Measurements from ENCODE around the gene CST2.
"Not testable (repeated sequence)": the region's sequence is repeated elsewhere in the genome, so short reads cannot be mapped to it uniquely, and the experiment has no call there.

Gene CST2

GRCh38 chr20:23826541-23827021 is at the start of gene CST2:
TSS of gene CST2 (minus strand) at chr20:23826729. CDS start at chr20:23826660, 69 bp downstream.
- no peak for DNase-seq (ENCODE audit: low read depth)

GRCh38 chr20:23875606-23876237 is 49.2 kb upstream of the CST2 start:
- DNase-seq (ENCODE audit: low read depth), result no peak

- no peak for DNase-seq (ENCODE audit: low read depth)
Measured at GRCh38 chr20:23874747-23875146, 48.2 kb upstream of the CST2 start.

- no peak for DNase-seq (ENCODE audit: low read depth)
Measured at GRCh38 chr20:23873370-23874015, 47.0 kb upstream of the CST2 start.

GRCh38 chr20:23872065-23872464 is 45.5 kb upstream of the CST2 start:
- DNase-seq (ENCODE audit: low read depth), result no peak

GRCh38 chr20:23870461-23870860 is 43.9 kb upstream of the CST2 start:
- DNase-seq (ENCODE audit: low read depth), result no peak

GRCh38 chr20:23869520-23869919 is 43.0 kb upstream of the CST2 start:
- DNase-seq (ENCODE audit: low read depth), result no peak

- no peak for DNase-seq (ENCODE audit: low read depth)
Measured at GRCh38 chr20:23868321-23868720, 41.8 kb upstream of the CST2 start.

GRCh38 chr20:23867152-23867776 is 40.7 kb upstream of the CST2 start:
- no peak for DNase-seq (ENCODE audit: low read depth)

GRCh38 chr20:23860771-23861170 is 34.2 kb upstream of the CST2 start:
- DNase-seq (ENCODE audit: low read depth), result not testable (repeated sequence)

- DNase-seq (ENCODE audit: low read depth), result no peak
Measured at GRCh38 chr20:23857962-23858595, 31.6 kb upstream of the CST2 start.

- DNase-seq (ENCODE audit: low read depth), result no peak
Measured at GRCh38 chr20:23856736-23857135, 30.2 kb upstream of the CST2 start.

- no peak for DNase-seq (ENCODE audit: low read depth)
Measured at GRCh38 chr20:23856226-23856625, 29.7 kb upstream of the CST2 start.

GRCh38 chr20:23841693-23842092 is 15.2 kb upstream of the CST2 start:
- DNase-seq (ENCODE audit: low read depth), result no peak

- DNase-seq (ENCODE audit: low read depth), result no peak
Measured at GRCh38 chr20:23835716-23836115, 9.2 kb upstream of the CST2 start.

GRCh38 chr20:23832775-23833513 is 6.4 kb upstream of the CST2 start:
- DNase-seq (ENCODE audit: low read depth), result no peak

GRCh38 chr20:23831961-23832360 is 5.4 kb upstream of the CST2 start:
- not testable (repeated sequence) for DNase-seq (ENCODE audit: low read depth)

GRCh38 chr20:23823621-23824324 is 2.8 kb downstream of the CST2 start:
- no peak for DNase-seq (ENCODE audit: low read depth)

- no peak for DNase-seq (ENCODE audit: low read depth)
Measured at GRCh38 chr20:23823111-23823510, 3.4 kb downstream of the CST2 start.

- no peak for DNase-seq (ENCODE audit: low read depth)
Measured at GRCh38 chr20:23820493-23820892, 6.0 kb downstream of the CST2 start.

GRCh38 chr20:23811559-23811958 is 15.0 kb downstream of the CST2 start:
- DNase-seq (ENCODE audit: low read depth), result not testable (repeated sequence)
